H1 (cell line): Measurements from ENCODE around the gene UBR2. TPM values are rescaled to one million over a fixed set of nuclear protein-coding genes. Genes with fewer than 3 reads are reported as not detected.

ENCODE experiments used
- CHD7 ChIP-seq: fragments of 300-600 bp; sonication (generic); IDR thresholded peaks from 2 replicates; pipeline ENCODE4 v1.7.1; 2012; ENCODE audit warnings: low read length, moderate library complexity, mild to moderate bottlenecking, inconsistent platforms; ENCODE audit not compliant: insufficient replicate concordance
- CTCF ChIP-seq, 3 experiments: IDR thresholded peaks; 1 replicate in 2 of 3; 2 replicates in 1 of 3; pipeline versions ENCODE4 v1.5.1 to v1.6.1; 2011; ENCODE audit warnings: low read length in 3 of 3, mild to moderate bottlenecking in 3 of 3, inconsistent platforms in 2 of 3, low read depth in 1 of 3, moderate library complexity in 1 of 3; ENCODE audit not compliant: insufficient read depth in 1 of 3; ENCODE audit errors: control extremely low read depth in 1 of 3
- HDAC6 ChIP-seq: IDR thresholded peaks from one replicate; pipeline ENCODE4 v1.7.1; 2012; ENCODE audit warnings: low read depth, mild to moderate bottlenecking, inconsistent platforms, low read length, moderate library complexity
- NANOG ChIP-seq: IDR thresholded peaks from 2 replicates; pipeline ENCODE4 v1.6.1; 2011; ENCODE audit warnings: low read length, low read depth, mild to moderate bottlenecking, inconsistent platforms; ENCODE audit not compliant: insufficient read depth, poor library complexity, severe bottlenecking
- SAP30 ChIP-seq: fragments of 300-600 bp; sonication (generic); IDR thresholded peaks from 2 replicates; pipeline ENCODE4 v1.7.1; 2012; ENCODE audit warnings: low read length, moderate library complexity, mild to moderate bottlenecking, inconsistent platforms; ENCODE audit not compliant: insufficient read depth, insufficient replicate concordance
- polyA plus RNA-seq, 7 experiments: library from polyadenylated mRNA; depleted of rRNA in 3 of 7; stranded (reverse) in 5 of 7; unstranded in 2 of 7; fragments of >200 nt in 5 of 7; fragments of 200-250 nt in 2 of 7; gene quantifications; 1 replicate in 5 of 7; 2 replicates in 1 of 7; 4 replicates in 1 of 7; pipeline versions ENCODE4 v1.2.1 to v1.2.3, GENCODE V29; 2011 to 2013; ENCODE audit warnings: missing spikeins in 2 of 7, mixed read lengths in 2 of 7
- total RNA-seq: library from RNA; stranded (reverse); fragmentation: NEBNext Ultra II Directional; extraction: Animal tissue kit (Norgen Biotek cat#: 25700); gene quantifications from 2 replicates; pipeline ENCODE4 v1.2.1, GENCODE V29; 2021

Gene UBR2
- total and polyA plus RNA-seq, 2 of the 8 experiments (the other 6 are each of a cell fraction or from before 2014, with no cell fraction given): 6.5 to 19.5 TPM

GRCh38 chr6:42727627-42728026 lies 163.8 kb downstream of the UBR2 start (continued):
- TF ChIP-seq CHD7: no peak
- TF ChIP-seq CTCF (IDR thresholded peaks at IDR 0.05; ENCODE audit: control extremely low read depth in 1 of 3, insufficient read depth in 1 of 3, low read depth in 1 of 3, low read length in 3 of 3): no peak
- TF ChIP-seq HDAC6: no peak
- no peak for TF ChIP-seq SAP30
- no peak for TF ChIP-seq NANOG
